Fibroblast of skin of scalp (primary cell): ENCODE data around the gene TIMM17B. TPM values are rescaled to one million over a fixed set of nuclear protein-coding genes. Genes with fewer than 3 reads are reported as not detected.

Source experiments
- DNase-seq: peaks from one replicate; pipeline ENCODE4 v3.0.0-alpha.2; 2013
- polyA plus RNA-seq, 2 experiments: library from polyadenylated mRNA; unstranded; fragments of 120-200 nt; gene quantifications; one replicate each; pipeline ENCODE4 v1.2.1, GENCODE V29; 2013; ENCODE audit not compliant: insufficient read length in 2 of 2

TIMM17B gene
- polyA plus RNA-seq (2013, experiment 1 of 2; ENCODE audit: insufficient read length): 34.4 TPM
- 33.8 TPM for polyA plus RNA-seq (2013, experiment 2 of 2; ENCODE audit: insufficient read length)

GRCh38 chrX:48897625-48898306 lies at the start of gene TIMM17B, which contains the start of gene PQBP1:
Gene TIMM17B, minus strand, starts transcription at chrX:48897768. Its CDS starts 19 bp downstream, at chrX:48897749.
Gene PQBP1, plus strand, starts transcription at chrX:48897930. Its CDS starts 580 bp downstream, at chrX:48898510.
- DNase-seq: peak; percentile 96

- DNase-seq: peak; percentile 44
Observed at GRCh38 chrX:48945517-48946348, 48.2 kb upstream of the TIMM17B start.

- DNase-seq: no peak
Observed at GRCh38 chrX:48942895-48943294, 45.3 kb upstream of the TIMM17B start.

- no peak for DNase-seq
Observed at GRCh38 chrX:48940404-48940955, 42.9 kb upstream of the TIMM17B start.

GRCh38 chrX:48939524-48940228 lies 42.1 kb upstream of the TIMM17B start:
- DNase-seq: no peak

- no peak for DNase-seq
Observed at GRCh38 chrX:48938721-48939425, 41.3 kb upstream of the TIMM17B start.

GRCh38 chrX:48937054-48937907 lies 39.7 kb upstream of the TIMM17B start:
- DNase-seq: peak; percentile 54

GRCh38 chrX:48936429-48937053 lies 39.0 kb upstream of the TIMM17B start:
- DNase-seq: no peak

- DNase-seq: no peak
Observed at GRCh38 chrX:48935301-48935670, 37.7 kb upstream of the TIMM17B start.

- no peak for DNase-seq
Observed at GRCh38 chrX:48934581-48935300, 37.2 kb upstream of the TIMM17B start.

GRCh38 chrX:48933757-48934156 lies 36.2 kb upstream of the TIMM17B start:
- DNase-seq: no peak

GRCh38 chrX:48927736-48928382 lies 30.3 kb upstream of the TIMM17B start:
- DNase-seq: no peak

- DNase-seq: no peak
Observed at GRCh38 chrX:48927123-48927522, 29.6 kb upstream of the TIMM17B start.

- no peak for DNase-seq
Observed at GRCh38 chrX:48924270-48924669, 26.7 kb upstream of the TIMM17B start.

- no peak for DNase-seq
Observed at GRCh38 chrX:48923771-48924170, 26.2 kb upstream of the TIMM17B start.

- no peak for DNase-seq
Observed at GRCh38 chrX:48920718-48921104, 23.1 kb upstream of the TIMM17B start.

GRCh38 chrX:48919947-48920717 lies 22.6 kb upstream of the TIMM17B start:
- DNase-seq: no peak

- DNase-seq: no peak
Observed at GRCh38 chrX:48919360-48919841, 21.8 kb upstream of the TIMM17B start.
